Stimulated activated CD8-positive, alpha-beta memory T cell treated with anti-CD3 and anti-CD28 coated beads, Interleukin-12 subunit alpha, Interleukin-12 subunit beta, amount 100 ng/mL, for 24 hours (primary cell): ENCODE data around the gene DAZAP1.
"Not testable (repeated sequence)": the region's sequence is repeated elsewhere in the genome, so short reads cannot be mapped to it uniquely, and the experiment has no call there.

Source experiments
- DNase-seq: peaks from one replicate; pipeline ENCODE4 v3.0.0-alpha.2; 2020; ENCODE audit errors: extremely low read depth

DAZAP1 gene

DNA sequence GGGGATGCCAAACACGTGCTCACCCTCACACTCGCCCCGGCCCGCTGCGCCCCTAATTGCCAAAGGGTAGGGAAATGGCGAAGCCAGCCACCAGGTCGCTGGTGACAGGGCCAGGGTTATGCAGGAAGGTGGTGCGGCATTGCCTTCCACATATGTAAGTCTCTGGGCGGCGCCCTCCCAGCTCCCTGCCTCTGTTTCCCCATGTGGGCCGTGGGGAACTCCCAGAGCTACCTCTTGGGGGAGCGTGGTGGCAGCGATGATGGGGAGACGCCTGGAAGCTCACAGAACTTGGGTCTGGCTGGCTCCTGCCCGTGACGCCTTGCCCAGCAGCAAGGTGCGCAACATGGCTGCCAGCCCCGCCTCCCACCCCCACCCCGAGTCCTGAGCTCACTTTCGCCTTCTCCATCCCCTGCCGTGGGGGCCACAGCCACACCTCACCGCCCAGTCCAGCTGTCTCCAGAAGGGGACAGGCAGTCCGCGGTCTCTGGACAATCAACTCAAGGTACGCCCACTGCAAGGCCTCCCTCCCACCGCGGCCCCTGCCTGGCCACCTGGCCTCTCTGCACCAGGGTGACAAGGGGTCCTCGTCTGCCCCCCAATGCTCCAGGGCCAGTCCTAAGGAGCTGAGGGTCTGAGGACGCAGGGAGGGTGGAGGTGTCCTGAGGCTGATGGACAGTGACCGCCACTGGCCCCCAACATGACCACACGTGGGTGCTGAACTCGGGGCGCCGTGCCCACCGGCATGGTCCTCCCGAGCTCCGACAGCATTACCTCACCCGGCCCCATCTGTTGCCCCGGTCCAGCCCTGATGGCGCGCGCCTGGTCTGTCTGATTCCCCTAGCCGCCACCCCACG, 65.1 kb downstream of the DAZAP1 start:
- no peak for DNase-seq

DNA sequence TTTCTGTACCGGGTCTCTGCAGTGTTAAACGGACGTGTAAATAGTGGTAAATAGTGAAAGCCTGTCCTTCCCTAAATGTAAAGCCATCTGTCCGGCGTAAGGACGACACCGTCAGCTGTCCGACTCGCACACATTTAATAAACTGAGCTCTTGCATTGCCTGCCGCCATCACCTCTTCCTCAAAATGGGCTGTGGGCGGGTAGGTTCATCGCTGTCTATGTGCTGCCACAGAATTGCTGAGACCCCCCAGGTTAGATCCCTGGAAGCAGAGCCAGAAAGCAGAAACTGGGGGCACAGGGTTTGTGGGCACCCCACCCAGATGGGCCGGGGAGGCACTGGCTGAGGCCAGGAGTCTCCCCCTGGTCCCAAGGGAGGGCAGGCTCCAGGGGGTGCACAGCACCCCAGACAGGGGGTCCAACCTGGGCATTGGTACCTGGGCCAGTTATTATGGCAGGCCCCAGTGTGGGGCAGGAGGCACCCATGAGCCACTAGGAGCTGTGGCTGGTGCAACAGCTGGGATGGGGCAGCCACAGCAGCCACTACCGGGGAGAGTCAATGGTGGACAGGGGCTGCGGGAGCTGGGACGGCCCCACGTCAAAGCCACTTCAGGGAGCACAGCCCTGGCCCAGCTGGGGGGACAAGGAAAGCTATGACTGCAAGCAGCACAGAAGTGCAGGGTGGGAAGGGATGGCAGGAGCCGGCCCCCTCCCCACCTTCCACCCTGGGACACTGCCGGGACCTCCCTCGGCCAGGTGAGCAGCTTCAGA, 65.9 kb downstream of the DAZAP1 start:
- no peak for DNase-seq

- no peak for DNase-seq
Measured at GRCh38 chr19:1474011-1474764, 66.8 kb downstream of the DAZAP1 start.

DNA sequence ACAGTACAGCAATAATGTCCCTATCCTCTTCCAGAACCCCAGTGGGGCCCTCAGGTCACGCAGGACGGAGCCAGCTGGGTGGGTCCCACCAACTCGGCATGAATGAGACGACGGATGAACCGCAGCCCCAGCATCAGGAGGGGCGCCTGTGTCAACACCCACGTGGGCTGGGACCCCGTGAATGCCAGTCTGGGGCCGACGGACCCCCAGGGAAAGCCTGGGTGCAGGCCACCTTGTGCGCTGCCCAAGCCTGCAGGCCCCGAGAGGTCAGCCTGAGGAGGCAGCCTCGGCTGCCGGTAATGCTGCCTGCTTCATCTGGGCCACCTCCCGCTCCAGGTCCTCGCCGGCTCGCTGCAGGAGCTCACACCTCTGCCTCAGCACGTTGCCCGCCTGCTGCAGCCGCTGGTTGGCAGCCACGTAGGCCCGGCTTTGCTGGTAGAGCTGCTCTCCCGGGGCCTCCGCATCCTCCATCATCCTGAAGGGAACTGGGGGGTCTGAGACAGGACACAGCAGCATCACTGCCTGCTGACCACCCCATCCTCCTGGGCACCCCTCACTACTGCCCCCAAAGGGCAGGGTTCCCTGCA, 67.5 kb downstream of the DAZAP1 start:
- DNase-seq = no peak

DNA sequence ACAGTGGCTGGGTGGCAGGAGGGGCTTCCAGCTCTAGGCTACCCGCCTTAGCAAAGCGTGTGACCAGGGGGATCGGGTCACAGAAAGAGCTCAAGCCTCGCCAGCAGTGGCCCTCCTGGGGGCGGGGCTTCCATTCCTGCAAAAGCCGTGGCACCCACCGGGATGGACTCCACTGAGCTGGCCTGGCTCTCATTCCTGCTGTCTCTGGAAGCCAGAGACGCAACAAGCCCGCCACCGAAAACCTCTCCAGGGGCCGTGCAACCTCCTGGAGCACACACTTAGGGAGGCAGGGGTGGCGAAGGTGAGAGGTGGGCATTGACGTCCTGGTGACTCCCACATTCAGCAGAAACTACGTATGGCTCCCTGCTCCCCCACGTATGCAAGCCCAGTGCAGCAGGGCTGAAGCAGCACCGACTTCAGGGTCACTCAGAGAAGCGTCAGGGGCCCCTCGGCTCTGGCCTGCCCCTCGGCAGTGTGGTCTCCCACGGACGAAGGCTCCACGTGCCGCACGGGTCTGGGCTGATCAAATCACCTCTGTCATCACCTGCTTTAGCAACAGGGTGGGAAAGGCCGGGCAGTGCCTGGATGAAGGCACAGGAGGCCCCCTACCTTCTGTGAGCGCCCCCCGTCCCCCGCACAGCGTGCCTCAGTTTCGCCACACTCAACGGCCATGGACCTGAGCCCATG, 68.5 kb downstream of the DAZAP1 start:
- DNase-seq = no peak

DNA sequence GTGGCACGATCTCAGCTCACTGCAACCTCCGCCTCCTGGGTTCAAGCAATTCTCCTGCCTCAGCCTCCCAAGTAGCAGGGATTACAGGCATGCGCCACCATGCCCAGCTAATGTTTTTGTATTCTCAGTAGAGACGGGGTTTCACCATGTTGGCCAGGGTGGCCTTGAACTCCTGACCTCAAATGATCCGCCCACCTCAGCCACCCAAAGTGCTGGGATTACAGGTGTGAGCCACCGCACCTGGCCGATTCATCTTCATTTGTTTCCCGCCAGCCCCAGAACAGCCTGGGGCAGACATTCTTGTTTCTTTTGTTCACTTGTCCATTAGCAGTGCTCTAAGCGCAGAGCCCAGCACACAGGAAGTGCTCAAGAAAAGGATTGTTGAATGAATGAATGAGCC, 69.7 kb downstream of the DAZAP1 start:
- DNase-seq = not testable (repeated sequence)

DNA sequence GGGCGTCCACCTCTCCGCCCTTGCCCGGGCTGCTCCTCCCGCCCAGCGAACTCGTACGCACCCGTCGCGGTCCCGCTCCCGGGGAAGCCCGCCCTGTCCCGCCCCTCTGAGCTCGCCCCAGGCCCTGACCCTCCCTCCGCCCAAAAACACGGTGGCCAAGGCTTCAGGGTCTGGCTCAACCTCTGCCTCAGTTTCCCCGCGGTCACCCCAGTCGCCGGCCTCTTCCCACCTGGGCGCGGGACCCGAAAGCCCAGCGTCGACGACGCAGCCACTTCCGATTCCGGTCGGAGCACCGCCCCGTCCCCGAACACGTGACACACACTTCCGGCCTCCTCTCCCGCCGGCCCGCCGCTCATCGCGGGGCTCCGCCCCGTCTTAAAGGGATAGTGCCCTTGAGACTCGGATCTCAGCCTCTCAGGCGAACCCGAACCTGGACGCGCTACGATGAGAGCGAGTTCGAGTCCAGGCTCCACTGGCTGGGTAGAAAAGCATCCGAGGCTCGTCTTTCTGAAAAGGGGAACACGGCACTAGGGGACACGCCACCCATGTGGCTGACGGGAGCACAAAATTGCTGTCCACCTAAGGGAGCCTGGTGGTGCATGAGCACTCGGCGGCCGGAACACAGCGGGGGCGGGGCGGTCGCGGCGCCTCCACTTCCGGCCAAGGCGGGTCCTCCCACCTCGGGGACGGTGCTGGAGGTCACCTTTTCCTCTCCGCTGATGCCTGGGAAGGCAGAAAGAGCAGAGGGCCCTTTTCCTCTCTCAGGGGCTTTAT, 71.7 kb downstream of the DAZAP1 start, which contains the start of gene C19orf25:
Gene C19orf25 (minus strand): TSS at position 282 of the 774 bp plus-strand sequence. CDS start 312 bp downstream, outside the sequence.
- peak; percentile 89 for DNase-seq

- no peak for DNase-seq
Measured at GRCh38 chr19:1481224-1481892, 74.0 kb downstream of the DAZAP1 start.

DNA sequence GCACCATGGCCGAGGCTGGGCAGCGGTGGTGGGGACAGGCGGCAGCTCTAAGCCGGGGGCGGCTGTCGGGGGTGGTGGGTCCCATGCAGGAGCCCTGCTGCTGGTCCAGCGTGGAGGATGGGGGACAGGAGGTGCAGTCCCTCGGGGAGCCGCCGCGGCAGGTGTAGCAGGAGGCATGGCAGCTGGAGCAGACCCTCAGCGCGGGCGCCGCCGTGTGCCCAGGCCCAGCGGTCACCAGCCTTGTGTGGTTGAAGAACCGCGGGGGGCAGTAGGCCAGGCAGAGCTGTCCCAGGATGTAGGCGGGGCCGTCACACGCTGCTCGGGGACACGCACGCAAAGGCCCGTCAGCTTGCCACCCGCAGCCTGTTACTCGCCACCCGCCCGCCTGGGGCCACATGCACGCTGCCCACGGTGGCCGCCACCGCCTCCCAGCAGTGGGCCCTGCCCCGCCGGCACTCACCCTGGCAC, 74.5 kb downstream of the DAZAP1 start:
- no peak for DNase-seq

DNA sequence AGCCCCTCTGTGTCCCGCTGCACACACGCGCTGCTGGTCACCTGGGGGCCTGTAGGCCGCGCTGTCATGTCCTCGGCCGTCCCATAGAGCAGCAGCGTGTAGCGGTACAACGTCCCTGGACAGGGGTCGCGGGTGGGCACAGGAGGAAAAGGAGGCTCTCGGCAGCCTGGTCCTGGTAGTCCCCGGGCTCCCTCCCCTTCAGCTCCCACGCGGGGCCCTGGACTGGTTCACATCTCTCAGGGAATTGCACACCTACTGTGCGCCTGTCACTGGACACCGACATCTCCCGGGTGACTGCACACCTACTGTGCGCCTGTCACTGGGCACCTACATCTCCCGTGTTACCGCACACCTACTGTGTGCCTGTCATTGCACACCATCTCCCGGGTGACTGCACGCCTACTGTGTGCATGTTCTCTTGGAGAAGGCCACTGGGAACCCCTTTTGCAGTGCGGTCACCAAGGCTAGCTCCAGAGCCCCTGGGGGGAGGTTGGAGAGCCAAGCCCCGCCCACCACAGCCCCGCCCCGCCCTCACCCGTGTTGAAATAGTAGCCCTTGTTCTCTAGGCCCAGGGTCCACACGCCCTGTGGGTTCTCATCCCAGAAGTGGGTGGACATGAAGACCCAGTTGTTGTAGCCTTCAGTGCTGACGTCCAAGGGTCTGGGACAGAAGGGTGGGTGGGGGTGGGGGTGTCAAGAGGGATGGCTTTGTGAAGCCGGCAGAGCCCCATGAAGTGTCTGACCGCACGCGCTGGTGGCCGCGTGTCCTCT, 75.2 kb downstream of the DAZAP1 start:
- no peak for DNase-seq

- no peak for DNase-seq
Measured at GRCh38 chr19:1483131-1483978, 76.0 kb downstream of the DAZAP1 start.

GRCh38 chr19:1483979-1484428, 76.6 kb downstream of the DAZAP1 start:
- no peak for DNase-seq
